Measurements from ENCODE around the gene FCSK. TPM values are rescaled to one million over a fixed set of nuclear protein-coding genes. Genes with fewer than 3 reads are reported as not detected.

The FCSK gene
- total and polyA plus RNA-seq, 2 donors, result 7.7 to 15.7 TPM

DNA sequence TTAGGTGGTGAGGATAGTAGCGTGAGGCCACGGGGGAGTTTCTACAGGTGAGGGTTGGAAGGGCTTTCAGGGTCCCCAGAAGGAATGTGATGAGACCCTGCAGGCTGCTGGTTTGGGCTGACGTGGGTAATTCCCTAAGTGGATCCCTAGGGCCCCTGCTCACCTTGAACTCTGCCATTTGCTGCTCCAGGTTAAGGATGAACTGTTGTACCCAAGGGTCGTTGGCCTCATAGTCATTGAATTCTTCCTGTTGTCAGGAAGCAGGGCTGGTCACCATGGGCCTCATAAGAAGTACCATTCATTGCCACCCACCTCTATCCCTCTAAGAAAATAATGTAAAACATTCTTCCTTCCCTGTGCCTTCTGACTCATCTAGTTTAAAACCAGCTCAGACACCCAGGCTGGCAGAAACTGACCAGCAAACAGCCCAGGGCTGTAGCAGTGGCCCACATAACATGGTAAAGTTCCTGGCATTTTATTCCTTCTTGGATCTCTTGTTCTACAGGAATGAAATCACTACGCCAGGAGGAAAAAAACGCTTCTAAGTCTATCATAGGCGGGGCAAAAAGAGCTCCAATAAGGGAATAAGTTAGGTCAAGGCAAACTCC lies 27.6 kb downstream of the FCSK start:
- no peak for DNase-seq (ENCODE audit: low read depth in 6 of 9, low spot score in 9 of 9)
- Histone ChIP-seq H3K27me3 (ENCODE audit: control insufficient read depth in 2 of 2, insufficient read depth in 1 of 2, low read length in 1 of 2) (no peaks in the 10 kb centered on the region), H3K9me3 (ENCODE audit: control insufficient read depth in 2 of 2, insufficient read depth in 1 of 2, low read length in 1 of 2) (no peaks in the 10 kb centered on the region), H3K27ac (ENCODE audit: low read depth in 1 of 2, low read length in 1 of 2) (no peak overlapping the region), H3K36me3 (ENCODE audit: control insufficient read depth in 2 of 2, insufficient read depth in 2 of 2, low read length in 1 of 2) (peaks cover 60 to 66% of the 10 kb centered on the region in 2 donors), H3K4me1 (ENCODE audit: control insufficient read depth in 2 of 2, insufficient read depth in 2 of 2, low read length in 2 of 2) (no peaks in the 10 kb centered on the region), H3K4me3 (ENCODE audit: low read length in 2 of 2) (no peak overlapping the region)
- WGBS, result 96% methylated on average over 7 of the region's 7 CpGs

DNA sequence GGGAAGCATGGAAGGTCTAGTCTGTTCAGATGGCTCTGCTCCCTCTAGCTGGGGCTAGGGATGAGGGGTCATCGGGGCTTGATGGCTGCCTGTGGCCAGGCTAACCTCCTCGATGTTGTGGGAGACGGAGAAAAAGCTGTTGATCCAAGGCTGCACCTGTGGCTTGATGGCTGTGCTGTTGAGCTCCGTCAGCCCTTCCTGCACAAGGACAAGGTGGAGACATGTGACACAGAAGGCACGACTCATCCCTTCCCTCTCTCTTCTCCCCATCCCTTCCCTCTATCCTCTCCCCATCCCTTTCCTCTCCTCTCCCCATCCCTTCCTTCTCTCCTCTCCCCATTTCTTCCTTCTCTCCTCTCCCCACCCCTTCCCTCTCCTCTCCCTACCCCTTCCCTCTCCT lies 28.2 kb downstream of the FCSK start:
- no peak for DNase-seq (ENCODE audit: low read depth in 6 of 9, low spot score in 9 of 9)
- H3K9me3 ChIP-seq (ENCODE audit: control insufficient read depth in 2 of 2, insufficient read depth in 1 of 2, low read length in 1 of 2), result no peaks in the 10 kb centered on the region
- H3K27me3 ChIP-seq (ENCODE audit: control insufficient read depth in 2 of 2, insufficient read depth in 1 of 2, low read length in 1 of 2), result no peaks in the 10 kb centered on the region
- H3K4me3 ChIP-seq (ENCODE audit: low read length in 2 of 2), result no peak overlapping the region
- WGBS, result 97% methylated on average over 5 of the region's 5 CpGs
- no peaks in the 10 kb centered on the region for H3K4me1 ChIP-seq (ENCODE audit: control insufficient read depth in 2 of 2, insufficient read depth in 2 of 2, low read length in 2 of 2)
- H3K27ac ChIP-seq (ENCODE audit: low read depth in 1 of 2, low read length in 1 of 2), result no peak overlapping the region
- peaks cover 61 to 64% of the 10 kb centered on the region in 2 donors for H3K36me3 ChIP-seq (ENCODE audit: control insufficient read depth in 2 of 2, insufficient read depth in 2 of 2, low read length in 1 of 2)

DNA sequence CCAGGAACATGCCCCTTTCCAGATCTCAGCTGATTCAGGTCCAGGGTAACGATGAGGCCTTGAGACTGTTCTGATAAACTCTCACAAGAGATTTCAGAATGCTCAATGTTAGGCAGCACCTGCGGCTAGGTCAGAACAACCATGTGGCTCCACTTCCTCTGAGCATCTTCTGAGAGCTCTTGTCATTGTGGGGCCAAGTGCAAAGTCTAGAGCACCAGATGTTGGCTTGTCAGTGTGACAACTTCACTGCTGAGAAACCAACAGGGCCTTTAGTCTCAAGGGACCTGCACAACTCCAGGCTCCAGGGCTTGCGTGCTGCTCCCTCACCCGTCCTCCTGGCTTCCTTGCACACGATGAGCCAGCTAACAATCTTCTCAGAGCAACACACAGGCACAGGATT lies 29.0 kb downstream of the FCSK start:
- Histone ChIP-seq H3K36me3 (ENCODE audit: control insufficient read depth in 2 of 2, insufficient read depth in 2 of 2, low read length in 1 of 2) (peaks cover 54 to 60% of the 10 kb centered on the region in 2 donors), H3K9me3 (ENCODE audit: control insufficient read depth in 2 of 2, insufficient read depth in 1 of 2, low read length in 1 of 2) (no peaks in the 10 kb centered on the region)
- 97% methylated on average over 5 of the region's 5 CpGs for WGBS

DNA sequence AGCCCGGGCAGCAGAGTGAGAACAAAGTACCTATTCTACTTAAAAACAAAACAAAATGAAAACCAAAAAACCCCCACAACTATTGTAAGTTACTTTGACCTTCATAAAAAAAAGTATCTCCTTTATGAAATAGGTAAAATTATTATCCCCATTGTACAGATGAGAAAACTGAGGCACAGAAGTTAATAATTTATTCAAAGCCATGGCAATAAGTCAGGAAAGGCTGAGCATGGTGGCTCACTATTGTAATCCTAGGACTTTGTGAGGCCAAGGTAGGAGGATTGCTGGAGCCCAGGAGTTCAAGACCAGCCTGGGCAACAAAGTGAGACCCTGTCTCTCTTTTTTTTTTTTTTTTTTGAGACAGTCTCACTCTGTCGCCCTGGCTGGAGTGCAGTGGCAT lies 30.5 kb downstream of the FCSK start:
- peaks cover 48 to 59% of the 10 kb centered on the region in 2 donors for H3K36me3 ChIP-seq (ENCODE audit: control insufficient read depth in 2 of 2, insufficient read depth in 2 of 2, low read length in 1 of 2)
- over 99% methylated on average over 2 of the region's 2 CpGs for WGBS
- no peak for DNase-seq (ENCODE audit: low read depth in 6 of 9, low spot score in 9 of 9)
- no peaks in the 10 kb centered on the region for H3K27me3 ChIP-seq (ENCODE audit: control insufficient read depth in 2 of 2, insufficient read depth in 1 of 2, low read length in 1 of 2)
- no peaks in the 10 kb centered on the region for H3K9me3 ChIP-seq (ENCODE audit: control insufficient read depth in 2 of 2, insufficient read depth in 1 of 2, low read length in 1 of 2)
- no peak overlapping the region for H3K4me3 ChIP-seq (ENCODE audit: low read length in 2 of 2)
- no peaks in the 10 kb centered on the region for H3K4me1 ChIP-seq (ENCODE audit: control insufficient read depth in 2 of 2, insufficient read depth in 2 of 2, low read length in 2 of 2)
- H3K27ac ChIP-seq (ENCODE audit: low read depth in 1 of 2, low read length in 1 of 2), result no peak overlapping the region

More for the DNA sequence above, 29.0 kb downstream of the FCSK start:
- no peak for DNase-seq (ENCODE audit: low read depth in 6 of 9, low spot score in 9 of 9)
- Histone ChIP-seq H3K4me1 (ENCODE audit: control insufficient read depth in 2 of 2, insufficient read depth in 2 of 2, low read length in 2 of 2) (no peaks in the 10 kb centered on the region), H3K4me3 (ENCODE audit: low read length in 2 of 2) (no peak overlapping the region), H3K27me3 (ENCODE audit: control insufficient read depth in 2 of 2, insufficient read depth in 1 of 2, low read length in 1 of 2) (no peaks in the 10 kb centered on the region), H3K27ac (ENCODE audit: low read depth in 1 of 2, low read length in 1 of 2) (no peak overlapping the region)

DNA sequence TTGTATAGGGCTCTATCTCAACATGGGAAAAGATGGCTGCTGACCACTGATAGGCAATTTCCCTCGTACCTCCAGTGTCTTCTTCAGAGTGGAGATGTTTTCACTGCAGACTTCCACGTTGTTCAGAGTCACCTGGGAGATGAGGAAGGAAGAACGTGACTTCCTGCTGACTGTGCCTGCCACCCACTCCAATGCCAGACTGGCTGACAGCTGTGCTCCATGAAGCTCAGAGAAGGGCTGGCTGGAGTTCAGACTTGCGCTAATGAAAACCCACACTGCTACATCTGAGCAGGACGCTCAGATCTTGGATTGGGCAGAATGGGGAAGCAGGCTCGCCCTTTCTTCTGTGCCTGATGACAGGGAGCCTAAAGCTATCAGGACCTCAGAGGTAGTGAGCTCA lies 35.9 kb downstream of the FCSK start:
- no peak for DNase-seq (ENCODE audit: low read depth in 6 of 9, low spot score in 9 of 9)
- Histone ChIP-seq H3K9me3 (ENCODE audit: control insufficient read depth in 2 of 2, insufficient read depth in 1 of 2, low read length in 1 of 2) (no peaks in the 10 kb centered on the region), H3K4me1 (ENCODE audit: control insufficient read depth in 2 of 2, insufficient read depth in 2 of 2, low read length in 2 of 2) (no peaks in the 10 kb centered on the region), H3K36me3 (ENCODE audit: control insufficient read depth in 2 of 2, insufficient read depth in 2 of 2, low read length in 1 of 2) (peaks cover 42 to 44% of the 10 kb centered on the region in 2 donors), H3K4me3 (ENCODE audit: low read length in 2 of 2) (no peak overlapping the region), H3K27me3 (ENCODE audit: control insufficient read depth in 2 of 2, insufficient read depth in 1 of 2, low read length in 1 of 2) (no peaks in the 10 kb centered on the region), H3K27ac (ENCODE audit: low read depth in 1 of 2, low read length in 1 of 2) (no peak overlapping the region)
- WGBS, result 80% methylated on average over 6 of the region's 6 CpGs

DNA sequence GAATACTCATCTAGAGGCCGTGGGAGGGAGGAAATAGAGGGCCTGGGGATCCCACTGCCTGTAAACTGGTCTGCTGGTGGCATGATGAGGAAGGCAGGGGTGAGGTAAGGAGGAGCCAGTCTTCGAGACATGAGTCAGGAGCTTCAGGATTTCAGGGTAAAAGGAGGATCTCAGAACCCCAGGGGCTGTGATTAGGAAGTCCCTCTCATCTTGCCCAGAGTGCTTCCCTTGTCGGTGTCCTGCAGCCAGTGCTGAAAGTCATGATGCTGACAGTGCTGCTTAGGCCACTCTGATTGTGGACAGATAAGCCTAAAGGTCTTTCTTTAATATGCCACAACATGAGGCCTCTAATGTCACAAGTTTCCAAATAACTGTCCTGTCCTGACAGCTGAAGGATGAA lies 39.4 kb downstream of the FCSK start:
- Histone ChIP-seq H3K36me3 (ENCODE audit: control insufficient read depth in 2 of 2, insufficient read depth in 2 of 2, low read length in 1 of 2) (peaks cover 55 to 62% of the 10 kb centered on the region in 2 donors), H3K27ac (ENCODE audit: low read depth in 1 of 2, low read length in 1 of 2) (no peak overlapping the region), H3K4me1 (ENCODE audit: control insufficient read depth in 2 of 2, insufficient read depth in 2 of 2, low read length in 2 of 2) (no peaks in the 10 kb centered on the region), H3K9me3 (ENCODE audit: control insufficient read depth in 2 of 2, insufficient read depth in 1 of 2, low read length in 1 of 2) (no peaks in the 10 kb centered on the region), H3K27me3 (ENCODE audit: control insufficient read depth in 2 of 2, insufficient read depth in 1 of 2, low read length in 1 of 2) (no peaks in the 10 kb centered on the region), H3K4me3 (ENCODE audit: low read length in 2 of 2) (no peak overlapping the region)
- 98% methylated on average over 3 of the region's 3 CpGs for WGBS
- no peak for DNase-seq (ENCODE audit: low read depth in 6 of 9, low spot score in 9 of 9)

DNA sequence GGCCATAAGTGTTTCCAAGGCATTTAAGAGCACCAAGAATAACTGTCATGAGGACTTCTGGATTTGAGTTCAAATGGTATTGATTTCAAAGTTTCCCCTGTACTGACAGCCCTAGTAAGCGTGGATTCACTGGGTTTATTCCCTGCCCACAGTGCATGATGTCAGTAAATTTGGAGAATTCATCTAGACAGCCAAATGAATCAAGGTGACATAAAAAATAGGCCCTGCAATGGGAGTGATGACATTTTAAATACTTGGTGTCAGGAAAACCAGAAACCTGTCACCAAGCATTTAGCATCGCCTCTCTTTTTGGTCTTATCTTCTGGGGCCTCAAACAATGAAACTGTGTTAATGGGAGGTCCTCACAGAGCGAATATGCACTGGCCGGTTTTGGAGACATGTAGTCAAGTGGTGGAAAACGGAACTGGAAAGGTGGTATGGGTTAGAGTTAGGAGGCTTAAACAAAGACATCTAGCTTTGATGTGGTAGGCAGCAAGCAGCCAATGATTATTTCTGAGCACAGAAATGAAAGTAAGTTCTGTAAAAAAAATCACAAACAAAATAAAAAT lies 39.9 kb downstream of the FCSK start:
- 66% methylated on average over 5 of the region's 5 CpGs for WGBS
- Histone ChIP-seq H3K4me3 (ENCODE audit: low read length in 2 of 2) (no peak overlapping the region), H3K9me3 (ENCODE audit: control insufficient read depth in 2 of 2, insufficient read depth in 1 of 2, low read length in 1 of 2) (no peaks in the 10 kb centered on the region), H3K27me3 (ENCODE audit: control insufficient read depth in 2 of 2, insufficient read depth in 1 of 2, low read length in 1 of 2) (no peaks in the 10 kb centered on the region), H3K4me1 (ENCODE audit: control insufficient read depth in 2 of 2, insufficient read depth in 2 of 2, low read length in 2 of 2) (no peaks in the 10 kb centered on the region), H3K27ac (ENCODE audit: low read depth in 1 of 2, low read length in 1 of 2) (no peak overlapping the region), H3K36me3 (ENCODE audit: control insufficient read depth in 2 of 2, insufficient read depth in 2 of 2, low read length in 1 of 2) (peaks cover 55 to 66% of the 10 kb centered on the region in 2 donors)
- DNase-seq (ENCODE audit: low read depth in 6 of 9, low spot score in 9 of 9), result peak in 1 of 9 donors; percentile 9

DNA sequence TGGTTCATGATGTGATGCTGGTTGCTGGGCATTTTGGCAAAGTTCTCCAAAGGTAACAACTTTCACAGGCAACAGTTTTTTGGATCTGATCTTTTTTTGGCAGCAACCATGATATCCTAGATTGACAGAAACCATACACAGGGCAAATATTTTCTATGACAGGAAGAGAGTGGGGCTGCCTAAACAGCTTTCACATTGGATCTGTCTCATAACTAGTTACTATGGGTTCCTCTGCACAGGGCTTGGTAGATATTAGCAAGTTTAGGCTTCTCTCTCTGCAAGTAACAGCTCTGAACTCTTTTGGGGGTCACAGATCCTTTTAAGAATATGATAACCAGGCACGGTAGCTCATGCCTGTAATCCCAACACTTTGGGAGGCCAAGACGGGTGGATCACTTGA lies 40.4 kb downstream of the FCSK start:
- DNase-seq (ENCODE audit: low read depth in 6 of 9, low spot score in 9 of 9), result no peak
- H3K36me3 ChIP-seq (ENCODE audit: control insufficient read depth in 2 of 2, insufficient read depth in 2 of 2, low read length in 1 of 2), result peaks cover 52 to 64% of the 10 kb centered on the region in 2 donors
- H3K4me3 ChIP-seq (ENCODE audit: low read length in 2 of 2), result no peak overlapping the region
- 98% methylated on average over 2 of the region's 2 CpGs for WGBS
- H3K27ac ChIP-seq (ENCODE audit: low read depth in 1 of 2, low read length in 1 of 2), result no peak overlapping the region
- H3K4me1 ChIP-seq (ENCODE audit: control insufficient read depth in 2 of 2, insufficient read depth in 2 of 2, low read length in 2 of 2), result no peaks in the 10 kb centered on the region
- H3K27me3 ChIP-seq (ENCODE audit: control insufficient read depth in 2 of 2, insufficient read depth in 1 of 2, low read length in 1 of 2), result no peaks in the 10 kb centered on the region
- no peaks in the 10 kb centered on the region for H3K9me3 ChIP-seq (ENCODE audit: control insufficient read depth in 2 of 2, insufficient read depth in 1 of 2, low read length in 1 of 2)

DNA sequence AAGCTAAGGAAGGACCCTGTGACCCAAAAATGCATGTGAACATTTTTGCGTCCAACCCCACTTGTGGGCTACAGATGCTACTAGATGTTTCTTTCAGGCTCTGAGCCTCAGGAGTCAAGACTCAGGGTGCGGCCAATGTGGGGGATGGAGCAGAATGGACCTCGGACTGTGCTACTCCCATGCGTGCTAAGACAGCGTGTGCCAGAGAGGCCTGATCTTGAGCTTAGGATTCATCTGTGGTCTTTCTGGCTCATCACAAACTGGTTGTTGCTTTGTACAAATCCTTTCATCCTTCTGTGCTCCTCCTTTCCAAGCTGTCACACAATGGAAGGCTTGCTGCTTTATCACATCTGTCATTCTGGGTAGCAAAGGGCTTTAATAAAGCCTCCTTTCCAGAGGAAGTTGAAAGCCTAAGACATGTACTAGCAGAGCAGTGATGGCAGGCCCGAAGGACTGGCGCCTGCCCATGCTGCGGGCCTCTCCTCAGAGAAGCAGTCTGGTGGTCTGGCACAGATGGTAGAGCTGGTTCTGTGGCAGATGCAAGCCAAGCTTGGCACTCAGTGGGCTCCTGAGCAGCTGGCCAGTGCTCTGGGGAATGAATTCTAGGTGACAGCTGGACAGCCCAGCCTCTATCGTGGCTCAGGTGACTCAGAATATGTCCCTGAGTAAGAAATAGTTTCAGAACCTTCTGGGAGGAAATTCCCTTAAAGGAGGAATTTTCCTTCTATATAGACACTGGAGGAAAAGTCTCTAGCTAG lies 41.2 kb downstream of the FCSK start:
- WGBS, result 98% methylated on average over 9 of the region's 9 CpGs
- H3K36me3 ChIP-seq (ENCODE audit: control insufficient read depth in 2 of 2, insufficient read depth in 2 of 2, low read length in 1 of 2), result peaks cover 50 to 63% of the 10 kb centered on the region in 2 donors
- no peaks in the 10 kb centered on the region for H3K4me1 ChIP-seq (ENCODE audit: control insufficient read depth in 2 of 2, insufficient read depth in 2 of 2, low read length in 2 of 2)
- H3K4me3 ChIP-seq (ENCODE audit: low read length in 2 of 2), result no peak overlapping the region
- no peak for DNase-seq (ENCODE audit: low read depth in 6 of 9, low spot score in 9 of 9)
- H3K9me3 ChIP-seq (ENCODE audit: control insufficient read depth in 2 of 2, insufficient read depth in 1 of 2, low read length in 1 of 2), result no peaks in the 10 kb centered on the region
- no peak overlapping the region for H3K27ac ChIP-seq (ENCODE audit: low read depth in 1 of 2, low read length in 1 of 2)
- H3K27me3 ChIP-seq (ENCODE audit: control insufficient read depth in 2 of 2, insufficient read depth in 1 of 2, low read length in 1 of 2), result no peaks in the 10 kb centered on the region

Measured in thymus (tissue), 11 donors.